SIG-M5 treated with dmso at 0.1 percent for 504 hours (cell line): ENCODE results near the gene BFAR.
"Not testable (repeated sequence)": the region's sequence is repeated elsewhere in the genome, so short reads cannot be mapped to it uniquely, and the experiment has no call there.

ENCODE experiments used
- DNase-seq: peaks from one replicate; lab custom pipeline; 2025; ENCODE audit not compliant: unreplicated experiment; lab: John Stamatoyannopoulos, UW

The BFAR gene

DNA sequence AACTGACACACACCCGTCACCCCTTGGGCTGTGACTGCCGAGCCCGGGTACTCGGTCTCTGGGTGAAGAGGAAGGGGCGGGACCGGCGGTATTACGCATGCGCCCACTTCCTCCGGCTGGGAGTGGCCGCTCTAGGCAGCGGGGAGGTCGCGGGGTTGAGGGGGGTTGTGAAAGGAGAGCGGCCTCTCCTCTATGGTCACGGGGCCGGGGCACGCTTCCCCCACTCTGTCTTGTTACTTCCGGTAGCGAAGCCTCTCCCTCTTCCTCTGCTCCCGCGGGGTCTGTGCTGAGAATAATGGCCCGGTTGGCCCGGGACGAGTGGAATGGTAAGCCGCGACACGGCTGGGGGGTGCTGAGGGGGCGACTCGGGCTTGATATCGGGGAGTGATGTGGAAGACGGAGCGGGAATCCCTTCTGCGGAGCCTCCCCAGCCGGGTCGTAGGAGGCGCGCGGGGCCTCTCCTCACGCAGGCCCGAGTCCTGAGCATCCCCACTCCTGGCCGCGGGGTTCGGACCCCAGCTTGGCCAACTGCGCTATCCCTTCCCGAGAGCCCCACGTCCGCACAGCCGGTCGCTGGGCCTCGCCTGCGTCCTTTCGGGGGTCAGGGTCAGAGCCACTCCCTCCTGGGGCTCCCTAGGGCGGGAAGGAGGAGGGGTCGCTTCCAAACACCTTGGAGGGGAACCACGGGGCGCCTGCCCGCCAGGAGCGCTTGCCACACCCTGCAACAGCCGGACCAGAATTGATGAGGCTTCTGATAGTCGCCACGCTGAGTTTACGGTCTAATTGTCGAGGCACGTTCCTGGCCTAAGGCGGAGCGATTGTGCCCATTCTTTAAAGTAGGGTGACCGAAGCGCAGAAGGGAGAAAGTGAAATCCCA lies at the start of gene BFAR:
TSS of gene BFAR (plus strand) at position 259 of the 877 bp plus-strand sequence. CDS start 11,396 bp downstream, outside the sequence.
- peak; percentile 93 for DNase-seq

DNA sequence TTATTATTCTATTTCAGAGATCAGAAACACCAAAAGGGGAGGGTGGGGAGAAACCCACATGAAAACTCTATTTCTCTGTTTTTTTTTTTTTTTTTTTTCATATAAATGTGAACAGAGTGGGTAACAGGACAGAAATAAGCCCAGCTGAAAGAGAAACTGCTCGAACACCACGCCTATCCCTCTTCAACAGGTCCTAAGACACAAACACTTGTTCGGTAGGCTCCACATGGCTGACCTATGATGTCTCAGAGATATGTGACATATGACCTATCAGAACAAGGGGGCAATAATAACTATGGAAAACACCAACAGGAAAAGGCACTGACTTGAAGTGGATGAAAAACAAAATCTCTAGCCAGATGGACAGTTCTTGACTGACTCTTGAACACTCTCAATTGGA lies 47.5 kb upstream of the BFAR start:
- no peak for DNase-seq

GRCh38 chr16:14586637-14587305 lies 46.0 kb upstream of the BFAR start:
- no peak for DNase-seq

DNA sequence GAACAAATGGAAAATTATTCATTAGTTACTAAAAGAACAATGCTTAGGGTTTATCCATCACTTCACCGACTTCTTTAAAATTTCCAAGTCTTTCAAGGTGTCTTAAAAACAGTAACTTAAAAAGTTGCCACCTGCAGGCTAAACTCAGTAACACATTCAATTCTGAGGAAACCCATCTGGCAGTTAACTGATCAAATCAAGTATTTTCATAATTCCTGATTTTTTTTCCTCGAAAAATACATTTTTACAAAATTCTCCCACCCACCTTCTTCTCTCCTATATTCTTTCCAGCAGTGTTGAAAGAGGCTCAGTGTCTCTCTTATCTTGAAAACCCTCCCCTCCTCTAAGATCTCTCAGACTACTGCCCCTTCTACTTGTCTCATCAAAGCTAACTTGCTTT lies 32.6 kb upstream of the BFAR start:
- DNase-seq, result peak; percentile 8

DNA sequence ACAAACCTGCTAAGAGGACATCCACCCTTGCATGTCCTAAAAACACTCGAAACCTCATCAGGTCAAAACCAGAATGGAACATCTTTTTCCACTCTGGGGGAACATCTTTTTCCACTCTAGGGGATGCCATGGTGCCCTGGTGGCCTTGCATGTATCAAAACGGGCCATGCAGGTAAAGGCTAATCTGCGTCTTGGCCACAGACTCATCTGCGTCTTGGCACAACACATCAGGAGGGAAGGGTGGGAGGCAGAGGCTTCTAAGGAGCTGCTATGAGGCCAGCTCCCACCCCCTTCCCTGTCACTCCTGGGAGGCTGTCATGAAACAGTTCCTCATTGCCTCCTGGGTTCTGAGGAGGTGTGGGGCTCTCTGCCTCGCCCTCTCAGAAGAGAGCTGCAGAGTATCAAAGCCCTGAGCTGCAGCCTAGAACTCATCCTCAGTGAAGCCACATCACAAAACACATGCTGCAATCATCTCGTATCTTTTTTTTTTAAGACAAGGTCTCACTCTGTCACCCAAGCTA lies 30.2 kb upstream of the BFAR start:
- no peak for DNase-seq

GRCh38 chr16:14606102-14606501 lies 26.6 kb upstream of the BFAR start:
- DNase-seq, result no peak

- DNase-seq, result no peak
These were observed 24.6 kb upstream of the BFAR start for GRCh38 chr16:14608111-14608566.

GRCh38 chr16:14608604-14609003 lies 24.1 kb upstream of the BFAR start:
- no peak for DNase-seq

GRCh38 chr16:14609716-14610115 lies 23.0 kb upstream of the BFAR start:
- no peak for DNase-seq

GRCh38 chr16:14611660-14612059 lies 21.1 kb upstream of the BFAR start:
- no peak for DNase-seq

GRCh38 chr16:14613991-14614390 lies 18.8 kb upstream of the BFAR start:
- no peak for DNase-seq

GRCh38 chr16:14616280-14616679 lies 16.5 kb upstream of the BFAR start:
- no peak for DNase-seq

GRCh38 chr16:14618566-14618965 lies 14.2 kb upstream of the BFAR start:
- DNase-seq, result no peak

DNA sequence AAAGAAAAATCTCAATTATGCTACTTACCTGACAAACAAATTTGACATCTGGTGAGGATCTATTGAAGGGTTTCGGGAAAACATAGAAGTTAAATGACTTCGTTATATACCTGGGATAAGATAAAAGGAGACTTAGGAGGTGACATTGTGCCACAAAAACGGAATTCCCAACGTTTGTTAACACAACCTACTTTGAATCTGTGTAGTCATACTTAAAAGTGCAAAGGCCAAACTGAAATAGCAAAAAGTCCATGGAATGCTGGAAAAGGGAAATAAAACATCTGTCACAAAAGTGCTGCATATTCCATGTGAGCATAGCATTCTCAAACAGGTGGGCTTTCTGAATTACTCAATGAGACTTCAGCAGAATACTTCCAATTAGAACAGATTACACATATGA lies 5.7 kb upstream of the BFAR start:
- no peak for DNase-seq

DNA sequence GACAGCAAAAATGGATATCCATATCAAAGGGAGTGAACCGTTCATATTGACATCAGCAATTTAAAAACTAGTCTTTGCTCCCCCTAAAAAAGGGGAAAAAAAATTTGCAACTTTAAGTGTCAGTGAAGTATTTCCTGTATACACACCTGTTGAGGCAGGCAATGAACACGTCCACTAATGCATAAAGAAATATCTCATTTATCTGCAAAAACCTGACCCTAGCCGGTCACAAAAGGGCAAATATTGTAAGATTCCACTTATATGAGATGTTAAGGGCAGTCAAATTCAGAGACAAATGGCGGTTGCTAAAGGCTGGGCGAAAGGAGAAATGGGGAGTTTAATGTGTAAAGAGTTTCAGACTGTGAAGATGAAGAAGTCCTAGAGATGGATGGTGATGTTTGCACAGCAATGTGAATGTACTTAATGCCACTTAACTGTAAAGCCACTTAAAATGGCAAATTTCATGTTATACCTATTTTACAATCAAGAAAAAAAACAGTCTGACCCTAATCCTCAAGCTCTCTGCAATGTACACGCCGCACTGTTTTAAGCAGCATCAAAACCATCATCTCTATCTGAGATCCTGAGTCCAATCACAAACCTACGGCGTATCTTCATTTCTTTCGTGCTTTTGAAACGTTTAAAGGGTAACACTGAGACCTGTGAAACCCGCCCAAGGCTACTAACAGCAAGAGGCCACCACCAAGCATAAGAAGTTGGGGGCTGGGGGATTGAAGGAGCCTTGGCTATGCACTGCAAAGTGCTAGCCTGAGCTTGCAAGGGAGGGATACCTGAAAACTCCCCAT lies 3.7 kb upstream of the BFAR start:
- DNase-seq, result no peak

GRCh38 chr16:14629612-14629918 lies 3.2 kb upstream of the BFAR start:
- no peak for DNase-seq

DNA sequence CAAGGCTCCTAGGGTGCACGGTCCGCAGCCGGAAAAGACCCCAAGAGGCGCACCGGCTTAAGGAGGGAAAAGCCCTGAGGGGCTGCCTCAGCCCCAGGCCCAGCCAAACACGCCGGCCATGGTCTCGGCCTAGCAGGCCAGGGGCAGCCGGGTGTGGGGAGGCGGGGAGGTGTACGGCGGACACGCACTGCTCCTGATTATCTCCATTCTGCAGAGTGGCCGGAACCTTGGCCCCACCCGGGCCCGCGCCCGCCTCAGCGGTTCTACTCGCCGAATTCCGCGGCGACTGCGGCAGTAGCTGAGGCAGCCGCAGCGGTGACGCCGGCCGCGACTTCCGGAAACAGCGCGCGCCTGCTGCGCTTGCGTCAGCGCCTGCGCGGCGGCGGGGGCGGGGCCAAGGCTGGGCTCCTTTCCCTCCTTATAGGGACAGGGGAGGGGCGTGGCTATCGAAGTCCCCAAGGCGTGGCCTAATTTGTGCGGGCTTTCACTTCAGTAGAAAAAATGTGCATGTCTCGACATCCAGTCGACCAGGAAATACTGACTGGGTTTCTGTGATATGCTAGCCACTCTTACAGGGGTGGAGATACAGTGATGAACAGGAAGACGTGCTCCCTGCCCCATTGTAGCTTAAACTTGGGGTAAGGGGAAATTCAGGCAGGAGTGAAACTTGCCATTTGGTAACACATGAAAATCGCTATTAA lies 2.7 kb upstream of the BFAR start, which contains the start of gene PARN:
TSS of gene PARN (minus strand) at position 342 of the 701 bp plus-strand sequence. CDS start at position 207, 135 bp downstream.
- peak; percentile 96 for DNase-seq

DNA sequence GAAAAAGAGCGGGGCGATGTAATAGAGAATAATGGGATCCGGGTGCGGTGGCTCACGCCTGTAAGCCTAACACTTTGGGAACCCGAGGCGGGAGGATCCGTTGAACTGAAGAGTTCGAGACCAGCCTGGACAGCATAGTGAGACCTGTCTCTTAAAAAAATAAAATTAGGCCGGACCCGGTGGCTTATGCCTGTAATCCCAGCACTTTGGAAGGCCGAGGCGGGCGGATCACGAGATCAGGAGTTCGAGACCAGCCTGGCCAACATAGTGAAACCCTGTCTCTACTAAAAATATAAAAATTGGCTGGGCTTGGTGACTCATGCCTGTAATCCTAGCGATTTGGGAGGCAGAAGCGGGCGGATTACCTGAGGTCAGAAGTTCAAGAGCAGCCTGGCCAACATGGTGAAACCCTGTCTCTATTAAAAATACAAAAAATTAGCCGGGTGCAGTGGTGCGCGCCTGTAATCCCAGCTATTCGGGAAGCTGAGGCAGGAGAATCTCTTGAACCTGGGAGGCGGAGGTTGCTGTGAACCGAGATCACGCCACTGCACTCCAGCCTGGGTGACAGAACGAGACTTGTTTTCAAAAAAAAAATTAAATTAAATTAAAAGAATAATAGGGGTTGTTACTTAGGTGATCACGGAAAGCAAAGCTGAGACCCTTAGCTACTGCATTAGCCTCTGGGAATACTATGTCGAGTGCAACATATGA lies 2.0 kb upstream of the BFAR start:
- DNase-seq, result not testable (repeated sequence)

DNA sequence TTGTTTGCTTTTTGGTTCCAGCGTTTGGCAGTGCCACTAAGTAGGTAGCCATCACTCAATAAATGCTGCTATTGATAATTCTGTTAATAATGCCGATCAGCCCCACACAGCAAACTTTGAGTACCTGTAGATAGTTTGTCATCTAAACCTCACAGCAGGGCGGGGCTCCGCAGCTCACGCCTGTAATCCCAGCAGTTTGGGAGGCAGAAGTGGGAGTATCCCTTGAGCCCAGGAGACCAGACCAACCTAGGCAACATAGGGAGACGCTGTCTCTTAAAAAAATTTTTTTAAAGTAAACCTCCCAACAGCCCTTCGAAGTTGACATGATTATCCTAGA lies 1.6 kb downstream of the BFAR start:
- no peak for DNase-seq
